OCI-LY1 (cell line): ENCODE data around the gene FMN1.

Experiments used
- CTCF ChIP-seq: fragments of 200-600 bp; sonication (generic), shearing (Covaris generic); IDR thresholded peaks from 2 replicates; pipeline ENCODE4 v1.5.1; 2017; ENCODE audit warnings: mild to moderate bottlenecking, antibody characterized with exemption, low read length, moderate library complexity, mixed read lengths
- EZH2 ChIP-seq: fragments of 200-600 bp; sonication (generic), shearing (Covaris generic); IDR thresholded peaks from 2 replicates; pipeline ENCODE4 v1.8.0; 2017; ENCODE audit warnings: borderline replicate concordance, mixed run types, mild to moderate bottlenecking, antibody characterized with exemption, low read length, moderate library complexity, mixed read lengths

GRCh38 chr15:33155691-33156420 is 38.7 kb downstream of the FMN1 start:
- TF ChIP-seq CTCF (no peak), EZH2 (no peak)
